ENCODE measurements around the gene FGF12. TPM values are rescaled to one million over a fixed set of nuclear protein-coding genes. Genes with fewer than 3 reads are reported as not detected.

Gene FGF12
- total RNA-seq, 1 experiment from 2014 or later: 1.5 TPM

DNA sequence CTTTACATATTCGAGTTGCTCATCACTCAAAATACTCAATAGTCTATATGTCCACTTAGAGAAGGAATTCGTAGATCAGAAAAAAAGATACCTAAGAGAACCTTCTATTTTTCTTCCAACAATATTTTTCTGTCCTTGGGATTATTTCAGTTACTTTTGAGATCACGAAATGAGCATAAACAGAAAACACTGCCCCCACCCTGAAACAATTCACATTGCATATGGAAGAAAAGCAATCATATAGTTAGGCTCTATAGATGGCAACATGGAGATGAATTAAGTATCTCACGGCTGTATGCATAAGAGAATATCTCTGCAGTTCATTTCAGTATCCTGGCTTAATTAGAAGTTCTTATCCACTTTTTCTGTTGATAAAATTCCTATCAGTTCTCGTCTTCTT, 391.1 kb downstream of the FGF12 start:
- in situ Hi-C loops (cut with HindIII; ENCODE audit: low pct_unique_long_range_greater_than_20kb, low sequenced_read_pairs): no loop called here
- no peak for DNase-seq (ENCODE audit: low read depth)

DNA sequence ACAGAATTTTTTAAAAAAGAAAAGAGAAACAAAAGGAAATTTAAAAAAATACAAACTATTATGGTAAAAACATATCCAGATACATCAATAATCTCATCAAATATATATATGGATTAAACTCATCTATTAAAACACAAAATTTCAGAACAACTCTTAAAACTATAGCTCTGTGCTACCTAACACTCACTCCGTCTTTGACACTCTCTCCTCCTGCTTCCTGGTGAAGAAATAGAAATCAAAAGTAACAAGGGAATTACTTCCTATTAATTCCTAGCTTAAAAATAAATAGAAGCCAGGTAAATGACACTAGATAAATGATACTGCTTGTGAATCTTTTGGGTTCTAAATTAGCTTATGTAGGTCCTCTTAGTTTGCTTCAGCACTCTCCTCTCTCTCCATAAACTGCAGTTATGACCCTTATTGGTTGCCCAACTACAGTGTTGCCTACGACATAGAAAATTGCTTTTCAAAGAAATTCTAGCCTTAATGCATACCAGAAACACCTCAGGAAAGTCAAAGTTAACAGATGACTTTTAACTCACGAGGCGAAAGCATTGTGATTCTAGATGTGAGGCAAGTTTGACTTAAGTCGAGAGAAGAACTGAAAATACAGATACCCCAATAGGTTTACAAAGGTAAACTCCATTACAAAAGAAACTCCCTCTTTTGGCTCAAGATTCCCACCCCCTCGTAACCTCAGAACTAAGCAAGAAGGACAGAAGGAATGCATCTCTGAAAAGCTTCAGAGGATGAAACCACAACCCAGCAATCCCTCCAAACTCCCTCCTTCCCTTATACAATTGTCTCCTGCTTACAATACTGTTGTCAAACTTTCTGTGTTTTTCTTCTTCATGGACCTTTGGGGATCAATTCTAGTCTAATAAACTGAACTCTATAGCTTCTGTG, 394.7 kb downstream of the FGF12 start:
- DNase-seq (ENCODE audit: low read depth): no peak
- in situ Hi-C loops (cut with HindIII; ENCODE audit: low pct_unique_long_range_greater_than_20kb, low sequenced_read_pairs): no loop called here

DNA sequence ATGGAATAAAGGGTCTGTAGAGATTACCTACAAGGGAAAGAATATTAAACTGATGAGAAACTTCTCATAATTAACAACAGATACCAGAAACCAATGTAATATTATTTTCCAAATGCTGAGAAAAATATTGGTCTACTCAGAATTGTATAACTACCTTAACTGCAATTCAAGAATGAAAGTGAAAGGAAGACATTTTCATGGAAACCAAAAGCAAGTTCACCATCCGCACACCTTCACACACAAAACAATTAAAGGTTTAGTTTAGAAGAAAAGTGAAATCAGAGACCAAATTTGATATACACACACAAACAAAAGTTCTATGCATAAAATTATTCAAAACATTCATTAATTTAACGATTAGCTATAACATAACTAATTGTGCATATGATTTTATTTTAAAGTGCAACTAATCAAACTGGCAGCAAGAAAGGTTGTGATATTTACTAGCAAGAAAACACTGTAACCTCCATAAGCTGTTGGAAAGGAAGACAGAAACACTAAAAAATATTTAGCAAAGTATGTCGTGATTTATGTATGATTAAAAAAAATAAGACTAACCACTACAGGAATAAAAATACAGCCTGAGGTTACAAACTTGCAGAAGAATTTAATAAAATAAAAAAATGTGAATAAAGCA, 395.5 kb downstream of the FGF12 start:
- no peak for DNase-seq (ENCODE audit: low read depth)

DNA sequence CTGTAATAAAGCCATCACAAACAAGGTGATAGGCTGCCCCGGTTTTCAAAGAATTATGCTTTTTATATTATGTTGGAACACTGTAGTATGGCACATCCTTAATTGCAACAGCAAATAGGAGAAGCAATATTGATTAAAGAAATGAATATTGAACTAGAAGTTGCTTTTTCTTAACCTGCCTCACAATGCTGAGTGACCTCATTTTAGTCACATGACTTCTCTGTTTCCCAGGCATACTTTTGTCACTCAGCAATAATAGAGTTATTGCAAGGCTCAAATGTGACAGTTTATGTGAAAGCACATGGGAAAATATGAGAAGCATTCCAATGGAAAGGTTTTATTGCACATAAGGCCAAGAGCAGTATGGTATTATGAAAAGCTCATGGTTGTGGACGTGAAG, 400.7 kb downstream of the FGF12 start:
- in situ Hi-C loops (cut with HindIII; ENCODE audit: low pct_unique_long_range_greater_than_20kb, low sequenced_read_pairs): no loop called here
- DNase-seq (ENCODE audit: low read depth): no peak

More for the DNA sequence above, 395.5 kb downstream of the FGF12 start:
- in situ Hi-C loops (cut with HindIII; ENCODE audit: low pct_unique_long_range_greater_than_20kb, low sequenced_read_pairs): no loop called here

DNA sequence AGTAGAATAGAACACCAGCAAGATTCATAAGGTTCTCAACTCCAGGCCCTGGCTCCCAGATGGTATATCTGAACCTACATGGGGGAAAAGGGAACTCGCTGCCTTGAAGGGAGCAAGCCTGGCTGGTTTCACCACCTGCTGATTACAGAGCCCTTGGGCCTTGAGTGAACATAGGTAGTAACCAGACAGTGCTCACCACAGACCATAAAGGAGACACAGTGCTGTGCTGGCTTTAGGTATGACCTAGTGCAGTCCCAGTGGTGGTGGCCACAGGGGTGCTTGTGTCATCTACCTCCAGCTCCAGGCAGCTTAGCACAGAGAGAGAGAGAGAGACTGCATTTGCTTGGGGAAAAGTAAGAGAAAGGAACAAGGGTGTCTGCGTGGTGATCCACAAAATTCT, 409.8 kb downstream of the FGF12 start:
- in situ Hi-C loops (cut with HindIII; ENCODE audit: low pct_unique_long_range_greater_than_20kb, low sequenced_read_pairs): no loop called here
- DNase-seq (ENCODE audit: low read depth): no peak

DNA sequence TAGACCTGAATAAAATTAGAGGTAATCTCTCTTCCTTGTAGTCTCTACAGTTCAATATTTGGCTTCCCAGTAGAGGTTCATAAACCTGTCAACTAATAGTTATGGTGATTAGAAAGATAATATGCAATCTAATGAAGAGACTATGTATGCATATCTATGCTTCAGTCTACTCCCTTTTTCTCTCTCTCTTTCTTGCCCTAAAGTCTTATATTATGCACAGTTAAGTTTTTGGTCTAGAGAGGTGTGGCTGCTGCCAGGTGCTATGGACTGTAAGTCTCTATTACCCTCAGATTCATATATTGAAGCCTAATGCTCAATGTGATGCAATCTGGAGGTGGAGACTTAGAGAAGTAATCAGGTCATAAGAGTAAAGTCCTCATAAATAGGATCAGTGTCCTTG, 413.7 kb downstream of the FGF12 start:
- in situ Hi-C loops (cut with HindIII; ENCODE audit: low pct_unique_long_range_greater_than_20kb, low sequenced_read_pairs): no loop called here
- DNase-seq (ENCODE audit: low read depth): no peak

DNA sequence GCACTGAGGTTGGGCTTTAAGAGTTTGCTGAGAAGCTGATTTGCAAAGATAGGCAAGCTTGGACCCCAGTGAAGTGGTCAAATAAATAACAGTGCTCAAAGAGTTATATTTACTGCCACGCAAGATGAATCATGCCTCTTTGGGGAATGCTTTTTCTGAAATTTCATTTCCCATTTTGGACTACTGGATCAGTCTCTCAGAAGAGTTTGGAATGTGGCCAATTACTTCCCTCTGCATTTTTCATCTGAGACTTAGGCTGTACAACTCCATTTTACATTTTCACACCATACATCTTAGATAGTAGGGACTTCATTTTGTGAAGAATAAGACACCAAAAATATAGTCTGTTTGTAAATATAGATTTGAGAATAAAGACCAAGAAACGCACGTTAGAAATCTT, 419.7 kb downstream of the FGF12 start:
- no peak for DNase-seq (ENCODE audit: low read depth)
- in situ Hi-C loops (cut with HindIII; ENCODE audit: low pct_unique_long_range_greater_than_20kb, low sequenced_read_pairs): no loop called here

DNA sequence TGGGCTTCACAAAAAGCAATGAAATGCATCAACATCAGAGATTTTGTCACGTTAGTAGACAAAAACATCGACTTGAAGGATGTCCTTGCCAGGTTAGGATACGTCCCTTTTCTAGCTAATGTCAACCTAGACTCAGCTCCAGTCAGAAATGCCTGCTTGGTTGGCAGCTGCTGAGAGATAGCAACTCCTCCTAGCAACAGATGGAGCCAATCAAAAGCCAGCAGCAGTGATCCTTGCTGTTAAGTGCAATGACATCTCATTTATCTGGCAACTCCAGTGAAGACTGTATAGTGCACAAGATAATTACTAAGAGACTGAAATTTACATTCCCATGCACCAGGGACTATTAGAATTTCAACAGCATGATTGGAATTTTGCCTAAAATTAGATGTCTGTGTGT, 424.1 kb downstream of the FGF12 start:
- in situ Hi-C loops (cut with HindIII; ENCODE audit: low pct_unique_long_range_greater_than_20kb, low sequenced_read_pairs): no loop called here
- peak; percentile 3 for DNase-seq (ENCODE audit: low read depth)

DNA sequence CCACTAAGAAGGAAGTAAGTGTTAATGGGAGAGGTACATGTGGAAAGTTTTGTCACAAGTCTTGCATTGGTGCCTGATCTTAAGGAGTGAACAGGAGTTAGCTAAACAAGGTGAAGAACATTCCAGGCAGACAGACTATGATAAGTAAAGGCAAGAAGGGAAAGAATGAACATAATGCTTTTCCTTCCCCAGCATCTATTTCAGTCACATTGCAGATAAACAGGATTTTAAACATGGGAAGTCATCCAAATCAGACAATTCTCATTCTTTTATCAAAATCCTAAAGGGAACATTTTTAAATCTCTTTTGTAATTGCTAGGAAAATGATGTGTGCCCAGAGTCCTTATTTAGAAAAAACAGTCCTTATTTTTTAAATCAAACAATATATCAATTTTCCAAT, 424.6 kb downstream of the FGF12 start:
- in situ Hi-C loops (cut with HindIII; ENCODE audit: low pct_unique_long_range_greater_than_20kb, low sequenced_read_pairs): no loop called here
- DNase-seq (ENCODE audit: low read depth): no peak

DNA sequence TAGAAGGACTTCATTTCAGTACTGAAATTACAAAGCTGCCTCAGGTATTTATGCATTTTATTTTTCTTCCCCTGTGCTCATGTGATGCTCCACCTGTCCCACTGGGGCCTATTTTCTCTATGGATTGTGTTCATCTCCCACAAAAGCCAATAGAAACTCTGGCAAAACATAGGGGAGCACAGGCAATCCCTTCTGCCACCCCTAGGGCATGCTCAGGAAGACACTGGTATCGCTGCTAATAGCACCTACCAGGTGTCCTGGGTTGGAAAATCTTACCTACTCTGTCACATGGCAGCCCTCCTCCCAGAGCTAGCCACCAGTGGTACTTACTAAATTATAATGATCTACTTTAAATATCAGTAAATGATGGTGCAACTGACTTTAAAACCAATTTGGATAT, 427.4 kb downstream of the FGF12 start:
- in situ Hi-C loops (cut with HindIII; ENCODE audit: low pct_unique_long_range_greater_than_20kb, low sequenced_read_pairs): no loop called here
- DNase-seq (ENCODE audit: low read depth): no peak

DNA sequence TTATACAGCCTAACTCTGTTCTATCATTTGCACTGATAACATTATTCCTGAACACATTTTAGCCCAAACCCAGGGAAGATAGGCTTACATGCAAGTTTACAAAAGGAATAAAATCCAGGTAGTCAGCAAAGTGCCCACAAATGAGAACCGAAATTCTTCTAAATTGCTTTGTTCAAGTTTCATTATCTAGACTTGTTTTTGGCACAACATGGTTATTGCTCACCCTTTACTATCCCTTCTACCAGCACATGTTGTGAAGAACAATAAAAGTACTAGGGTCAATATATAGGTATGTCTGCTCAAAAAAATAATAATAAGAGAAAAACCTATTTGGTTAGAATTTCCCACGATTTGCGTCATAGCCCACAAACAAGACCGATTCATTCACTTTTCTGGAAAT, 430.5 kb downstream of the FGF12 start:
- no peak for DNase-seq (ENCODE audit: low read depth)

DNA sequence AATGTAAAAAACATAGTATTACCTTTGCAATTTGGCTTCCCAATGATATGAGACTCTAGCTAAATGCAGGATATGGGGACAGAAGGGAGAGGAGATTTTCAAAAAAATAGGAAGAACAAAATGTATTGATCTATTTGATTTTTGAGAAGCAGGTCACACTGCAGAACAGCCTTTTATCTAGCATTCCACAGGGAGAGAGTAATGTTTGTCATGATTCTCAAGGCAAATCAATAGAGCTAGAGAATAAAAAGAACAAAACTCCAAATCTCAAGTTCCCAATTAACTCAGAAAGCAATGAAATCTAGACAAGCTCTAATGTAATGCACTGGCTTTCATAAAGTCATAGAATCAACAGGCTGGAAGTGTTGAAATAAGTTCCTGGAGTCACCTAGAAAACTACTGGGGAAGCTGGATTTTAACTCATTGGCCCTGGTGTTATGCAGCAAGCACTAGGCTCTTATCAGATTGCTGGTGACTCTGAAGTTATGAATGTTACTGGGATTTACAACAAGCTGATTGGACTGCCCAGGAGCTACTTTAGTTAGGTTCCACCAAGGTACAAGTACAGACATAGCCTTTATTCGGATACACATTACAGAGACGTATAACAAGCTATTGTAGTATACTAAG, 442.8 kb downstream of the FGF12 start:
- DNase-seq (ENCODE audit: low read depth): no peak

More for the DNA sequence above, 430.5 kb downstream of the FGF12 start:
- in situ Hi-C loops (cut with HindIII; ENCODE audit: low pct_unique_long_range_greater_than_20kb, low sequenced_read_pairs): no loop called here

DNA sequence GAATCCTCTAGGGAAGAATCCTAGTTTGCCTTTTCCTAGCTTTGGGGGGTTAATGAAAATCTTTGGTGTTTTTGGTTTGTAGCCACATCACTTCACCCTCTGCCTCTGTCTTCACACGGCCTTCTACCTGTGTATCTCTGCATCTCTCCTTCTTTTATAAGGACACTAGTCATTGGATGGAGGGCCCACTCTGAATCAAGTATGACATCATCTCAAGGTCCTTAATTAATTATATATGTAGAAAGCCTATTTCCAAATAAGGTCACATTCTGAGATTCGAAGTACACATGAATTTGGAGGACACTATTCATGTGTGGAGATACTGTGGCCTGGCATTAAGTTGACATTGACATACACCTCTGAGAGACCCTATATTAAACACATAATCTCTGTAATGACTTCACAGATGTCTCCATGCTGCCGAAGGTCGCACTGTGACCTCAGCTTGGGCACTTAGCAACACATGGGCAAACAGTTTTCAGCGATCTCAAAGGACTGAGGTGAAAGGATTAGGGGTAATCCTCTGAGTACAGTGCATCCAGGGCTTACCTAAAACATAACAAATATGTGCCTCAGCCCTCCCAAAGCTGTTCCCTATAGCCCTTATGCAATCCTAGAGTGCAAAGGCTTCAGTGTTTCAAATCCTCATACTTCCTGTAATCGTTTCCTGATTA, 446.0 kb downstream of the FGF12 start:
- in situ Hi-C loops (cut with HindIII; ENCODE audit: low pct_unique_long_range_greater_than_20kb, low sequenced_read_pairs): no loop called here
- DNase-seq (ENCODE audit: low read depth): no peak

More for the DNA sequence above, 442.8 kb downstream of the FGF12 start:
- in situ Hi-C loops (cut with HindIII; ENCODE audit: low pct_unique_long_range_greater_than_20kb, low sequenced_read_pairs): no loop called here

DNA sequence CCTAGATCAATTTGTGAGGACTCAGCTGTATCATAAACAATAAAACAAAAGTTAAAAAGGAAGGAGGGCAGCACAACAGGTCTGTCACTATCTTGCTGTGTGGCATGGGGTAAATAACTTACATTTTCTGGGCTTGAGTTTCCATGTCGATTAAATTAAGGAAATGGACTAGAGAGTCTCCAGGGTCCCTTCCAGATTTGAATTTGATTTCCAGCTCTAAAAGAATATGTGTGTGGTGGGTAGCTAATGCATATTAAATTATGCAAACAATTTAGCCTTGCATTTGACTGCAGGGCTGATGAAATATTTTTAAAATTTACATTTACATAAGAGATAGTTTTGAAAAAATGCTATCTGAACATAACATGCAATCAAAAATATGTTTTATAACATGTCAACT, 447.7 kb downstream of the FGF12 start:
- DNase-seq (ENCODE audit: low read depth): no peak
- in situ Hi-C loops (cut with HindIII; ENCODE audit: low pct_unique_long_range_greater_than_20kb, low sequenced_read_pairs): no loop called here

DNA sequence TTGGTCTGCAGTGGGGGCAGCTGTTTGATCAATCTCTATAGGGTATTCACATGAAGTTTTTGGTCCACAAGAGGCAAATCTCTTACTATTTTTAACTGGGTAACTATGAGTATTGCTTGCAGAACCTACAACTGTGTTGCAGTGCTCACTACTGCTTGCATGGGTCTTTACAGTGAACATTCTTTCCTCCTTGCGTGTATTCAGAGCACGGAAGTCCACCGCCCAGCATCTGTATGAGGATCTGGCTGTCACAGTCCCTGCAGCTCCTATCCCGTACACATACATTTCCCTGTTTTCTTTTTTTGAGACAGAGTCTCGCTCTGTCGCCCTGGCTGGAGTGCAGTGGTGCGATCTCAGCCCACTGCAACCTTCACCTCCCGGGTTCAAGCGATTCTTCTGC, 449.9 kb downstream of the FGF12 start:
- in situ Hi-C loops (cut with HindIII; ENCODE audit: low pct_unique_long_range_greater_than_20kb, low sequenced_read_pairs): no loop called here
- no peak for DNase-seq (ENCODE audit: low read depth)

DNA sequence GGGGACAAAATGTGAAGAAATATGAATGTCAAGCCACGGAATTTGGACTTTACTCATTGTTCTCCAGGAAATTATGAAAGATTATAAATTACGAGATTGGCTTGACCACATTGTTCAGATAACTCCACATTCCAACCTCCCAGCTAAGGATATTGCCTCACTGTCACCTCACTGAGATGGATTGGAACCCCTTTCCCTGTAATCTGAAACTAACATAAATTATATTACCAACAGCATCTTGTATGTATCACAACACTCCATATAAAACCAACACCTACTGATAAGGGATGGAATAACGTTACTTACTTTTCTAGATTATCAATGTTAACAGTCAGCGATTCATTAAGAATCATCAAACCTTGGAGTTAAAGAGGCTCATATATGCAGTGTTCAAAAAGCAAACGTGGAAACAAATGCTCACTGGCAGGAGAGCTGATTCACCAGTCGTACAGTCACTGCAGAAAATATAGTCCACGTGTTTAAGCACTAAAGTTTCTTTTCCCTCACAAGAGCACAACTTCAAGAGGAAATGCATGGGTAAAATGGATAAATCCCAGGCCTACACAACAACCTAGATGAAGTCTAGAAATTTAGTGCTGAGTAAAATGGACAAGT, 451.5 kb downstream of the FGF12 start:
- DNase-seq (ENCODE audit: low read depth): no peak
- in situ Hi-C loops (cut with HindIII; ENCODE audit: low pct_unique_long_range_greater_than_20kb, low sequenced_read_pairs): no loop called here

DNA sequence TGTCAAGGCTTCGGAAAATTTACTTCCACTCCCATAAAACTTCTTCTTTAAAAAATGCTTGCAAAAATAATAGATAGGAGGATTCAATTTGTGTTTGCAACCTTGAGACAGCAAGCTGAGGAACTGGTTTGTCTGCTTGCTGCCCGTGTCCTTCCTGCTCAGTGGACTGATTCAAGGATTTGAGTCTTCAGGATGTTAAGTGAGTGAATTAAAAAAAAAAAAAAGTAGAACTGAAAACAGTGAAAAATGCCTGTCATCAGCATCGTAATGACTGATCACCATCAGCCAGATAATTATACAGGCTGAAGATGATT, 453.7 kb downstream of the FGF12 start:
- in situ Hi-C loops (cut with HindIII; ENCODE audit: low pct_unique_long_range_greater_than_20kb, low sequenced_read_pairs): no loop called here
- DNase-seq (ENCODE audit: low read depth): no peak

DNA sequence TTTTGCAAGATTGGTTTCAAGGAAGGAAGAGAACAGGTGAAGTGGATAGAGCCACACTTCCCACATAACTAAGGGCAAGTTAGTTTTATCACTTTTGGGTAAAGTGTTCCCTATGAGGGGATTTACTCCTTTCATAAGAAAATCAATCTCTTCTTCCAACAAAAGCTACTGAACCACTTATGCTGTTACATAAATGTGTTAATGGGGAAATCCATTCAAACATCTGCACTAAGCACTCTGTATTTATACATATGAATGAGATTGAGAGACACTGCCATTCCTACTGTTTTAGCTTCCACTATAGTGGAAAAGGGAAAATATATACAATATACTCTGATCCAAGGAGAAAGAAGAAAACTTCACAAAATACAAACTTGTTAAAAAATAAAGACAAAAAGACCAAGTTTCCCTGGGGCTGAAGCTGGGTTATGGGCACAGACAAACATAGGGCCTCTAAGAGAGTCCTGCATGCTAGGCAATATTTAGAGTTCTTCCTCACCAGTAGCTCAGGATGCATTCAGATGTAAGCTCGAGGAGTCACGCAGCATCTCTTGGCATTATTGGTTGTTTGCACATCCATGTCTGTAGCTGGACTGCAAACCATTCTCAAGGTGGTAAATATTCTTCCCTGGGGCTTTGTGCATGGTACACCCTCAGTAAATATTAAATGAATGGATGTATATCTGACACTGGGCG, 454.2 kb downstream of the FGF12 start:
- no peak for DNase-seq (ENCODE audit: low read depth)
- in situ Hi-C loops (cut with HindIII; ENCODE audit: low pct_unique_long_range_greater_than_20kb, low sequenced_read_pairs): no loop called here
